Measurements from ENCODE around the gene GTF2H4.

GTF2H4 gene

GRCh38 chr6:30960907-30961673, 53.1 kb downstream of the GTF2H4 start:
- H3K4me3 ChIP-seq (ENCODE audit: extremely low read depth, insufficient read depth, low read length, poor library complexity, severe bottlenecking): no peak overlapping the region
- 88 to 91% methylated on average over 3 to 5 of the region's 9 CpGs for WGBS, 2 experiments (ENCODE audit: insufficient coverage in 2 of 2)
- no peaks in the 10 kb centered on the region for H3K9me3 ChIP-seq (ENCODE audit: control insufficient read depth, low read length)

GRCh38 chr6:30962716-30963115, 54.7 kb downstream of the GTF2H4 start:
- H3K27ac ChIP-seq (ENCODE audit: low read depth, low read length, severe bottlenecking): no peak overlapping the region
- H3K36me3 ChIP-seq (ENCODE audit: control insufficient read depth, insufficient read depth, low read length): no peaks in the 10 kb centered on the region
- peaks cover 3% of the 10 kb centered on the region for H3K4me1 ChIP-seq (ENCODE audit: control insufficient read depth, insufficient read depth, low read length, poor library complexity, severe bottlenecking)
- H3K4me3 ChIP-seq (ENCODE audit: extremely low read depth, insufficient read depth, low read length, poor library complexity, severe bottlenecking): no peak overlapping the region
- H3K9me3 ChIP-seq (ENCODE audit: control insufficient read depth, low read length): no peaks in the 10 kb centered on the region

More at GRCh38 chr6:30960907-30961673, 53.1 kb downstream of the GTF2H4 start:
- H3K4me1 ChIP-seq (ENCODE audit: control insufficient read depth, insufficient read depth, low read length, poor library complexity, severe bottlenecking): peaks cover 10% of the 10 kb centered on the region
- H3K27ac ChIP-seq (ENCODE audit: low read depth, low read length, severe bottlenecking): no peak overlapping the region
- H3K36me3 ChIP-seq (ENCODE audit: control insufficient read depth, insufficient read depth, low read length): no peaks in the 10 kb centered on the region

- Histone ChIP-seq H3K4me1 (ENCODE audit: control insufficient read depth, insufficient read depth, low read length, poor library complexity, severe bottlenecking) (no peaks in the 10 kb centered on the region), H3K4me3 (ENCODE audit: extremely low read depth, insufficient read depth, low read length, poor library complexity, severe bottlenecking) (no peak overlapping the region), H3K9me3 (ENCODE audit: control insufficient read depth, low read length) (no peaks in the 10 kb centered on the region), H3K27ac (ENCODE audit: low read depth, low read length, severe bottlenecking) (no peak overlapping the region), H3K36me3 (ENCODE audit: control insufficient read depth, insufficient read depth, low read length) (no peaks in the 10 kb centered on the region)
- 93 to 97% methylated on average over 4 to 6 of the region's 6 CpGs for WGBS, 2 experiments (ENCODE audit: insufficient coverage in 2 of 2)
These were observed 55.6 kb downstream of the GTF2H4 start for GRCh38 chr6:30963641-30964040.
